Heart right ventricle (tissue), 16 donors: ENCODE results near the gene PRG2. TPM values are rescaled to one million over a fixed set of nuclear protein-coding genes. Genes with fewer than 3 reads are reported as not detected.

Experiments used
- ATAC-seq, 8 donors: fragments of 200-7000 bp; cut with Tn5 transposase; one replicate each; pipeline ENCODE4 v1.9.1; 2020; ENCODE audit warnings: mild to moderate bottlenecking in 8 of 8, moderate library complexity in 8 of 8, moderate number of reproducible peaks in 1 of 8
- DNase-seq, 2 donors: peaks; one replicate each; pipeline ENCODE4 v3.0.0-alpha.2; 2020
- H3K27ac ChIP-seq, 10 donors: fragments of 200-600 bp; sonication (generic) in 2 of 10; one replicate each; pipeline versions ENCODE4 v1.5.0 to v1.8.0; 2020 to 2022; ENCODE audit warnings: mild to moderate bottlenecking in 3 of 10
- H3K27me3 ChIP-seq, 7 donors: fragments of 200-600 bp; one replicate each; pipeline ENCODE4 v1.8.0; 2021 to 2022; ENCODE audit warnings: mild to moderate bottlenecking in 2 of 7
- H3K36me3 ChIP-seq, 9 donors: fragments of 200-600 bp; sonication (generic) in 1 of 9; one replicate each; pipeline versions ENCODE4 v1.5.0 to v1.8.0; 2020 to 2022; ENCODE audit warnings: mild to moderate bottlenecking in 2 of 9
- H3K4me1 ChIP-seq, 9 donors: fragments of 200-600 bp; sonication (generic) in 1 of 9; one replicate each; pipeline versions ENCODE4 v1.5.0 to v1.8.0; 2020 to 2022; ENCODE audit warnings: mild to moderate bottlenecking in 4 of 9
- H3K4me3 ChIP-seq, 10 donors: fragments of 200-600 bp; sonication (generic) in 2 of 10; one replicate each; pipeline versions ENCODE4 v1.5.0 to v1.8.0; 2020 to 2022; ENCODE audit warnings: mild to moderate bottlenecking in 7 of 10, moderate library complexity in 2 of 10
- H3K9me3 ChIP-seq, 11 donors: fragments of 200-600 bp in 10 of 11; sonication (generic) in 2 of 11; one replicate each; pipeline versions ENCODE4 v1.5.0 to v1.8.0; 2013 to 2022; ENCODE audit warnings: mild to moderate bottlenecking in 2 of 11, control low read depth in 1 of 11, moderate library complexity in 1 of 11
- CTCF ChIP-seq, 9 donors: fragments of 200-600 bp; sonication (generic) in 2 of 9; IDR thresholded peaks; one replicate each; pipeline versions ENCODE4 v1.5.0 to v1.8.0; 2021 to 2022; ENCODE audit warnings: antibody characterized with exemption in 9 of 9, mild to moderate bottlenecking in 5 of 9, moderate library complexity in 1 of 9
- WGBS, 2 donors: extraction: QIAGEN DNeasy Blood & Tissue Kit; methylation state at CpG; one replicate each; pipeline ENCODE4 v1.1.7; 2013; ENCODE audit warnings: inconsistent platforms in 1 of 2; 5-methylcytosine and 5-hydroxymethylcytosine counted together
- intact Hi-C, 10 donors: fragments of 100-400 bp; cut with DNase I; formaldehyde crosslinking; loops; one replicate each; pipeline versions ENCODE4 v1.11.1 to v1.14.2; 2022
- polyA plus RNA-seq, 2 donors: library from polyadenylated mRNA; stranded (reverse); fragments of 200-250 nt; gene quantifications; one replicate each; pipeline ENCODE4 v1.2.3, GENCODE V29; 2013
- total RNA-seq, 10 donors: library from RNA; stranded (reverse); fragmentation: NEBNext Ultra II Directional in 3 of 10; extraction: Animal tissue kit (Norgen Biotek cat#: 25700) in 3 of 10; gene quantifications; one replicate each; pipeline versions ENCODE4 v1.2.1 to v1.2.4, GENCODE V29; 2021 to 2023
- donor health status: Arrhythmogenic right ventricular cardiomyopathy.
- donor health status: ischemic (EF 13 %, LVEDD 7.1; RV severe dilation, severe dysfunction).
- donor health status: healthy with polysubstance abuse.
- donor health status: DM: no; HTN: yes; CAD: no.
- donor health status: DM: no; HTN: no; CAD: no.
- donor health status: ischemic (EF 25% LVEDD 6.9; RV normal size, moderate dysfunction).
- donor health status: ischemic (EF 25% LVEDD 5.7; RV mildly dilated, moderate dysfunction).
- donor health status: healthy.
- donor health status: DM: yes; HTN: yes; CAD: no.
- donor health status: Ischemic cardiomyopathy.
- donor health status: ischemic (EF 35%, LVEDD 5.7; RV mildly dilated, moderate dysfunction).
- donor health status: nonischemic (EF 11% LVEDD 7.7; RV severe dilation, severe dysfunction).
- donor health status: DM: yes; HTN: yes; CAD: no.
- donor health status: PGD.
- donor health status: ischemic (EF 29% LVEDD 5.4; RV normal size, mild dysfunction).
- donor health status: nonischemic (EF 23%, LVEDD 6.1; RV moderate dilation, normal function).

The PRG2 gene
- total and polyA plus RNA-seq, 12 donors: 0.49 TPM; not detected in 11

GRCh38 chr11:57358543-57358961, 31.9 kb downstream of the PRG2 start:
- intact Hi-C loops: loop anchor here in 2 of 10 donors (5.0 to 10.0 kb wide), 2 partner anchors 49 to 96 kb away; no protein-coding TSS in a partner anchor
- 71 to 73% methylated on average over 9 of the region's 9 CpGs for WGBS, 2 donors
- Histone ChIP-seq H3K27me3 (no peaks in the 10 kb centered on the region), H3K27ac (peak overlapping the region in 5 of 10 donors; percentile 22 to 76 (median 50)), H3K9me3 (no peaks in the 10 kb centered on the region), H3K4me3 (no peak overlapping the region), H3K36me3 (no peaks in the 10 kb centered on the region), H3K4me1 (peaks cover 0 to 35% (median 12%) of the 10 kb centered on the region in 9 donors)
- DNase-seq: peak in 1 of 2 donors; percentile 20
- TF ChIP-seq CTCF (IDR thresholded peaks at IDR 0.05): no peak
- ATAC-seq: peak in 7 of 8 donors; percentile 47 to 88 (median 79)

GRCh38 chr11:57357856-57358255, 32.6 kb downstream of the PRG2 start:
- H3K27ac ChIP-seq: peak overlapping the region in 7 of 10 donors; percentile 0 to 76 (median 41)
- no peaks in the 10 kb centered on the region for H3K9me3 ChIP-seq
- intact Hi-C loops: loop anchor here in 2 of 10 donors (5.0 to 10.0 kb wide), 2 partner anchors 49 to 97 kb away; no protein-coding TSS in a partner anchor
- TF ChIP-seq CTCF (IDR thresholded peaks at IDR 0.05): no peak
- H3K4me3 ChIP-seq: no peak overlapping the region
- ATAC-seq (peak in 2 of 8 donors; percentile 30 to 42), DNase-seq (no peak)
- peaks cover 0 to 34% (median 12%) of the 10 kb centered on the region in 9 donors for H3K4me1 ChIP-seq
- H3K36me3 ChIP-seq: no peaks in the 10 kb centered on the region
- 28 to 29% methylated on average over 6 of the region's 6 CpGs for WGBS, 2 donors
- no peaks in the 10 kb centered on the region for H3K27me3 ChIP-seq

- peaks cover 0 to 34% (median 12%) of the 10 kb centered on the region in 9 donors for H3K4me1 ChIP-seq
- no peaks in the 10 kb centered on the region for H3K36me3 ChIP-seq
- H3K27me3 ChIP-seq: no peaks in the 10 kb centered on the region
- WGBS, 2 donors: 87% methylated on average over 3 of the region's 3 CpGs
- peak overlapping the region in 6 of 10 donors; percentile 0 to 76 (median 46) for H3K27ac ChIP-seq
- H3K4me3 ChIP-seq: no peak overlapping the region
- TF ChIP-seq CTCF (IDR thresholded peaks at IDR 0.05): no peak
- no peak for ATAC-seq
- H3K9me3 ChIP-seq: no peaks in the 10 kb centered on the region
- intact Hi-C loops: loop anchor here in 2 of 10 donors (5.0 to 10.0 kb wide), 2 partner anchors 50 to 97 kb away; no protein-coding TSS in a partner anchor
- no peak for DNase-seq
These were observed 33.1 kb downstream of the PRG2 start for GRCh38 chr11:57357310-57357709.

- Histone ChIP-seq H3K4me3 (no peak overlapping the region), H3K27ac (no peak overlapping the region), H3K27me3 (no peaks in the 10 kb centered on the region), H3K36me3 (no peaks in the 10 kb centered on the region), H3K9me3 (peaks cover 0 to 7% (median 0%) of the 10 kb centered on the region in 11 donors), H3K4me1 (peaks cover 0 to 34% (median 12%) of the 10 kb centered on the region in 9 donors)
- DNase-seq (no peak), ATAC-seq (no peak)
- 74 to 78% methylated on average over 9 of the region's 9 CpGs for WGBS, 2 donors
- intact Hi-C loops: loop anchor here in 2 of 10 donors (5.0 to 10.0 kb wide), 2 partner anchors 51 to 99 kb away; no protein-coding TSS in a partner anchor
- no peak for TF ChIP-seq CTCF (IDR thresholded peaks at IDR 0.05)
These were observed 34.2 kb downstream of the PRG2 start for GRCh38 chr11:57356268-57356667.
